ENCODE results near the gene TMCO4.

The TMCO4 gene

GRCh38 chr1:19710825-19711611 lies 88.7 kb downstream of the TMCO4 start:
- DNase-seq = no peak

GRCh38 chr1:19709260-19709793 lies 90.4 kb downstream of the TMCO4 start:
- no peak for DNase-seq

- no peak for DNase-seq
Observed at GRCh38 chr1:19708567-19709110, 91.1 kb downstream of the TMCO4 start.

- DNase-seq = no peak
Observed at GRCh38 chr1:19706136-19706535, 93.6 kb downstream of the TMCO4 start.

- no peak for DNase-seq
Observed at GRCh38 chr1:19705464-19705863, 94.3 kb downstream of the TMCO4 start.

- peak; percentile 17 for DNase-seq
Observed at GRCh38 chr1:19704247-19705113, 95.2 kb downstream of the TMCO4 start.

- DNase-seq = no peak
Observed at GRCh38 chr1:19703280-19703679, 96.4 kb downstream of the TMCO4 start.

- DNase-seq = no peak
Observed at GRCh38 chr1:19700079-19700777, 99.5 kb downstream of the TMCO4 start.

GRCh38 chr1:19698181-19698580 lies 101.5 kb downstream of the TMCO4 start:
- no peak for DNase-seq

GRCh38 chr1:19696820-19697219 lies 102.9 kb downstream of the TMCO4 start:
- DNase-seq = no peak

- no peak for DNase-seq
Observed at GRCh38 chr1:19695772-19696171, 103.9 kb downstream of the TMCO4 start.

- DNase-seq = no peak
Observed at GRCh38 chr1:19694298-19694697, 105.4 kb downstream of the TMCO4 start.

GRCh38 chr1:19690342-19690741 lies 109.4 kb downstream of the TMCO4 start:
- DNase-seq = no peak

GRCh38 chr1:19689856-19690255 lies 109.9 kb downstream of the TMCO4 start:
- no peak for DNase-seq

- no peak for DNase-seq
Observed at GRCh38 chr1:19689085-19689757, 110.5 kb downstream of the TMCO4 start.

GRCh38 chr1:19688041-19688842 lies 111.5 kb downstream of the TMCO4 start:
- no peak for DNase-seq

GRCh38 chr1:19687414-19687813 lies 112.3 kb downstream of the TMCO4 start:
- no peak for DNase-seq

- no peak for DNase-seq
Observed at GRCh38 chr1:19685994-19686393, 113.7 kb downstream of the TMCO4 start.

- no peak for DNase-seq
Observed at GRCh38 chr1:19684677-19685076, 115.0 kb downstream of the TMCO4 start.

GRCh38 chr1:19683351-19683750 lies 116.4 kb downstream of the TMCO4 start:
- no peak for DNase-seq

GRCh38 chr1:19682901-19683300 lies 116.8 kb downstream of the TMCO4 start:
- no peak for DNase-seq
